C4-2B (cell line): Measurements from ENCODE around the gene RASSF7.

Source experiments
- CTCF ChIP-seq: fragments of 450-650 bp; conservative IDR thresholded peaks from 2 replicates; pipeline ENCODE4 v1.5.1; 2017; ENCODE audit warnings: mild to moderate bottlenecking
- ZFX ChIP-seq: fragments of 450-650 bp; IDR thresholded peaks from 2 replicates; pipeline ENCODE4 v1.6.1; 2017

- no peak for TF ChIP-seq CTCF
- TF ChIP-seq ZFX, result no peak
These were observed 46.2 kb upstream of the RASSF7 start for GRCh38 chr11:514606-515005.
